ELF-1 (cell line): ENCODE data around the gene NACC2.
A peak's percentile ranks its signal among the peaks of the same experiment; 100 is the strongest.

Source experiments
- DNase-seq: peaks from one replicate; pipeline ENCODE4 v3.0.0-alpha.2; 2016; ENCODE audit warnings: low read depth, low spot score

NACC2 gene

GRCh38 chr9:135994501-135995192 lies 100.4 kb downstream of the NACC2 start:
- no peak for DNase-seq

DNA sequence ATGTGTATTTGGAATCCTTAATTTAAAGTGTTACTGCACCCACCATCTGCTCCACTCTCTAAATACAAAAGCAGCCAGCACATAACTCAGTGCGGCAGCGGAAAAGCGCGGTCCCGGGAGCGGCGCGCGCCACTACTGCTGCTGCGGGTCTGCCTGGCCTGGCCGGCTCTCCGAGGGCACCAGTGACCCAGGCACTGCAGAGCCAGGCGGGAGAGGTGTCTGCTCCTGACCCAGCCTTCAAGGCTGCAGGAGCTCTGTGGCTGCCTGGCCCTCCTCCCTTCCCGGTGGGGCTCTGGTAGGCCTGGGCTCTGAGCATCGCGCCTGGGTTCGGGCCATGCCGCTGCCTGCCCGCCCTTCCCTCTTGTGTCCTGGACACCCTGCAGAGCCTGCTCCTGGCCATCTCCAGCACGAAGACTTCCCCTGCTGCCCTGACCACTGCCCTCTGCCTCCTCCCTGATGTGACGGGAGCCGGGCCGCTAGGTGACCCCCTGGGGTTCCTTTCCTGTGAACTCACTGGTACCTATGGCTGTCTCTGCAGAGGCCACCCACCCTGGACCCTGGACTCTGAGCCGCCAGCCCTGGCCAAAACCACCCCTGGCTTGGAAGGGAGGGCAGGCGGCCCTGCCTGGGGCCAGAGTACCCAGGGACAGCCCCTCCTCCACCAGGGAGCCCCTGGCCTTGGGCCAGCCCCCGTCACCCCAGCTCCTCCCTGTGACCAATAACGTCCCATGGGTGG lies 101.2 kb downstream of the NACC2 start:
- DNase-seq, result peak; percentile 69

DNA sequence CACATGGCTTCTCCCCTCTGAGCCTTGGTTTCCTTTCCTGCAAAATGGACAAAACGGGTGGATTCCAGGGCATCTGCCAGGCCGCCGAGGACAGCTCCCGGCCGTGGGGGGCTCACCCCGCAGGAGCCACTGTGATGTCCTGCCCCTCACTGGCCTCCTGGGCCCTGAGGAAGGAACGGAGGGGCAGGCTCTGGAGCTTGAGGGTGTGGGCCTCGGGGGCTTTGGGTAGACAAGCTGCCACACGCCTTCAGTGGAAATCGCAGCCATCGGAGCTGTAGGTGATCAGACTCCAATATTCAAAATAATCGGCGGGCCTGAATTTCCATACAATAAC lies 101.7 kb downstream of the NACC2 start:
- no peak for DNase-seq

DNA sequence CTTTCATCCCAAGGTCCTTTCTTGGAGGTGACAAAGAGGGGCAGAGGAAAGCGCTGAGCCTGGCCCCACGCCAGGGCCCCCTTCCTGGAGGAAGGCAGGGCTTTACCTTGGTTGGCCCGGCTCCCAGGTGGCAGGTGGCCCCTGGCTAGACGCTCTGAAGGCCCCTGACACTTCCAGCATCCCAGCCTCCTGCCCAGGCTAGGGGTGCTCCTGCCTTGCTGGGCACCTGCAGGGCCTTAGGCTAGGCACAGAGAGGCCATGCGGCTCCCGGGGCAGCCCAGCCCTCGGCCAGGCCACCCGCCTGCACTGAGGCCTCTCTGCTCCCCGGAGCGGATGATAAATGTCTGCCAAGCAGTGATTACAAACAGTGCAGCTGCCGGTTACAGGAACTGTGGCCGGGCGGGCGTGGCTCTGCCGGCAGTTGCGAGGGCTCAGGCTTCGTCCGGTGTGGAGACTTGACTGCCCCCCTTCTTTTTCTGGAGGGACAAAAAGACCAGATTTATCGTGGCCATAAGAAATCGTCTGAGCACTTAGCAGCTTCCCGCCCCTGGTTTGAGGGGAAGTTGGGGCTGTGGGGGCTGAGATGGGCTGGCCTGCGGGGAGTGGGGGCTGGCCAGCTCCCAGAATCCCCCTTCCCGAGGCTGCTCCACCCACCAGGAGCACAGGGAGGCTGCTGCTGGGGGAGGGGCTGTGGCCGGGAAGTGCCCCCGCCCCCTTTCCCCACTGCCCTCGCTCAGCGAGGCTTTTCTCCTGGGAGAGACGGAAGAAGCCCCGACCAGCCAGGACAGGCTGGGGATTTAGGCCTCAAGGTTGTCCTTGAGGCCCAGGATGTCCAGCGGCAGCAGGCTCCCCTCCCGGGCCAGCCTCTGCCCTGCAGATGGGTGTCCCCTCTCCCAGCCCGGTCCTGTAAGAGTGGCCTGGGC lies 102.3 kb downstream of the NACC2 start:
- DNase-seq, result peak; percentile 91

GRCh38 chr9:135991771-135992170 lies 103.3 kb downstream of the NACC2 start:
- no peak for DNase-seq

GRCh38 chr9:135990468-135991429 lies 104.3 kb downstream of the NACC2 start:
- DNase-seq, result peak; percentile 65

DNA sequence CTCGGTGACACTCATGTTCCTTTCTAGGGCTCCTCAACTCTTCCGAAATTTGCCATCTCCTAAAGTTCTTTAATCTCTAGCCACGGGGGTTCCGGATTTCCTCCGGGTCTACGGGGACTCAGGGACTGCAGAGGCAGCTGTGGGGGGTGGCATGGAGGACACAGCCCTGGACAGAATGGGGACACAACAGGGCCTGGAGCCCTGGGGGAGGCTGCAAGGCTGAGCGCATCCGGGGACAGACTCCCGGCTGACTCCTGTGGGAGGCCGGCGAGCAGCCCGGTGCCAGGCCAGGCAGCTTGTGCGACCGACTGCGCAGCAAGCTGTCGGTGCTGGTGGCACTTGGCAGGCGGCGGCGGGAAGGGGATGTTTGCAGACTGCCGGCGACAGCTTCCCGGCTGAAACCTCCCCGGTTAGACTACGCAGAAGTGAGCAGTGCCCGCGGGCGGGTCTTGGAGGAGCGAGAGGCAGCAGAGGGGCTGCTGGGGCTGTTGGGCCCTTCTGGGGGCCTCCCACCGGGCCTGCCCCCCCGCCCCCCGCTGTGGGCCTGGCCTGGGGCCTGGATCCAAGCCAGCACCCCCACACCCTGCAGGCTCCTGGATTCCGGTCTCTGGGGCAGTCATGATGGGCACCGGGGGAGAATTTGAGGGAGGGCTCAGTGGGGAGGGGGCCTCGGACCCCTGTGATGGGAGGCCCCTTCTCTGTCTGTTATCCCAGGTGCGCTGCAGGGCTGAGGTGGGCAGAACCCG lies 105.2 kb downstream of the NACC2 start:
- no peak for DNase-seq

- no peak for DNase-seq
Measured at GRCh38 chr9:135989157-135989556, 105.9 kb downstream of the NACC2 start.

DNA sequence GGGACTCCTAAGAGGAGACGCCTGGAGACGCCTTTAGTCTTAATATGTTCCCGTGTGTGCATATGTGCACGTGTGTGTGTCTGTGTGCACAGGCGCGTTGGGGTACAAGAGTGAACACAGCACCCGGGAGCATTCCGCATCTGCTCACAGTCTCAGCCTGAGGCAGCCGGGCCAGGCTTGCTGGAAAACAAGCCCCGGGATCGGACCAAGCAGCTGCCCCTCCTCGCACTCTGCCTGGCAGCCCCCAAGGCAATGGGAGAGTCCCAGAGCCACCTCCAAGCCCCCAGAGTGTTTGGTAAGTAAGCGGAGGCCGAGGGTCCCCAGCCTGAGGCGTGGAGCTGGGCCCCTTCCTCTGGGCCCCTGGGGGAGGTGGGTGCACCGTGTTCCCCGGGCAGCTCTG lies 106.6 kb downstream of the NACC2 start:
- DNase-seq, result no peak

DNA sequence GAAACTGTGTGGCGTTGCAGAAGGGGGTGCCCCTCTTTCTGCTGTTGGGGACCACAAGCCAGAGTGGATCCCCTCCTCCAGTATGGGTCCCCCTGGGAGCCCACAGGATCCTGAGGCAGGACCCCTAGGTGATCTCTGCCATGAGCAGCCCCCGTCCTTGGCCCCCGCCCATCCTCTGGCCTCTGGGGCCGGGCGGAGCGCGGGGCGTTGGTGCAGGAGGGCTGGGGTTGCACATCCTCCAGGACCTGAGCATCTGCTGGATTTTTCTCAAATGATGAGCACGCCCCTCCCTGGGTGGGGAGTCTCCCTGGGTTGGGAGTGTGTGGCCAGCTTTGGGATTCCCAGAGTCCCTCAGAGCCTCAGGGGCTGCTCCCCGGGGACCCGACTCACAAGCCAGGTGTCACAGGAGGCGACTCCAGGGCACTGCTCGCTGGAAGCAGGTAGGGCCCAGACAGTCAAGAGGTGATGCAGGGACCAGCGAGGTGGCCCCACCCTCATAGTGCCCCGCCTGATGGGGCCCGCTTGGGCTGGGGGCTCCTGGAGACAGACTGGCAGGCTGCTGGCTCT lies 107.2 kb downstream of the NACC2 start:
- DNase-seq, result no peak

DNA sequence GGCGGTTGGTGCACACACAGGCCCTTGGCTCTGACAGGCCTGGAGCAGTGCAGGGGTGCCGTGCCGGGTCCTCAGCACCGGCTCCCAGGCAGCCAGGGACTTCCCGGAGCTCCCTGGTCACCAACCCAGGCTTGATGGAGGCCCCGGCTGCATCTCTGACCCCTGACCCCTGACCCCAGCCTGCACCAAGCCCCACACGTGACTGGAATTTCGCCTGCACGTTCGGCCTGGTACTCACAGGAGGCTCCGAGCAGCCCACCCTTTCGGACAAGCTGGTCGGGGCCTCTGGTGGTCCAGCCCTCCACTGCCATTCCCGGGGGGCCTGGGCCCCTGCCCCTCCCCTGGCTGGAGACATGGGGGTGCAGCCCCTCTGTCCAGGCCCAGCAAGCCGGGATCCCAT lies 108.5 kb downstream of the NACC2 start:
- no peak for DNase-seq

DNA sequence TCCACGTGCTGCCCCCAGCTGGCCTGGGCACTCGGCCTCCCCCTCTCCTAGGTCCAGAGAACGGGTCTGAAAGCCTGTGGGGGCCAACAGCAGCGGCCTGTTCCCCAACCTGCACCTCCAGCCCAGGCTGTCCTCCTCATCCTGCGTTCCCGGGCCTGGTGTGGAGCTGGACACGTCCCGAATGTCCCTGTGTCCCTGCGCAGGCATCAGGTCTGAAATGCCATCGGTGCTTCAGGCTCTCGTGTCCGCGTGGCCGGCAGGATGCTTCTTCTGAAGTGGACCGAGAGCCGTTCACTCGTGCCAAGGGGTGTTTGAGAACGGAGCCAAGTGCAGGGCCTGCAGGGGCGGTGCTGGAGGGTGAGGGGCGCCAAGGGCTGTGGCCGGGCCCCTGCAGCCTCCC lies 109.2 kb downstream of the NACC2 start:
- no peak for DNase-seq

DNA sequence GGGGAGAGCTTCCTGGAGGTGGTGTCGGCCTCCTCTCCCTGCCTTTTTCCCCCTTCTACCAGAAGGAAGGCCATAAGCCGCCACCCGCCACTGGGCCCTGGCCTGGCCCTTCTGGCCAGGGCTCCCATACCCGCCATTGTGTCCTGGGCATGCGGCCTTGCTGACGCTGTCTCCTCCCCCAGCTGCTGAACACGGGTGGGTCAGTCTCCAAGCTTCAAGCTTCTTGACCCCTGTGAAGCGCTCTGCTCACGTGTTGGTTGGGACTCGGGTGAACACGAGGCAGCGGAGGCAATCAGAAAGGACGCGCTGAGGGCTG lies 109.7 kb downstream of the NACC2 start:
- DNase-seq, result no peak

GRCh38 chr9:135984072-135984710 lies 110.9 kb downstream of the NACC2 start:
- DNase-seq, result no peak

- no peak for DNase-seq
Measured at GRCh38 chr9:135983208-135984071, 111.6 kb downstream of the NACC2 start.

- DNase-seq, result no peak
Measured at GRCh38 chr9:135982499-135983207, 112.4 kb downstream of the NACC2 start.

- DNase-seq, result no peak
Measured at GRCh38 chr9:135980926-135981630, 114.0 kb downstream of the NACC2 start.
